NCI-H2227 treated with DMSO at 0.1 percent for 48 hours (cell line): ENCODE data around the gene FMNL2.

Source experiments
- DNase-seq: peaks from one replicate; lab custom pipeline; 2025; lab: John Stamatoyannopoulos, UW

The FMNL2 gene

DNA sequence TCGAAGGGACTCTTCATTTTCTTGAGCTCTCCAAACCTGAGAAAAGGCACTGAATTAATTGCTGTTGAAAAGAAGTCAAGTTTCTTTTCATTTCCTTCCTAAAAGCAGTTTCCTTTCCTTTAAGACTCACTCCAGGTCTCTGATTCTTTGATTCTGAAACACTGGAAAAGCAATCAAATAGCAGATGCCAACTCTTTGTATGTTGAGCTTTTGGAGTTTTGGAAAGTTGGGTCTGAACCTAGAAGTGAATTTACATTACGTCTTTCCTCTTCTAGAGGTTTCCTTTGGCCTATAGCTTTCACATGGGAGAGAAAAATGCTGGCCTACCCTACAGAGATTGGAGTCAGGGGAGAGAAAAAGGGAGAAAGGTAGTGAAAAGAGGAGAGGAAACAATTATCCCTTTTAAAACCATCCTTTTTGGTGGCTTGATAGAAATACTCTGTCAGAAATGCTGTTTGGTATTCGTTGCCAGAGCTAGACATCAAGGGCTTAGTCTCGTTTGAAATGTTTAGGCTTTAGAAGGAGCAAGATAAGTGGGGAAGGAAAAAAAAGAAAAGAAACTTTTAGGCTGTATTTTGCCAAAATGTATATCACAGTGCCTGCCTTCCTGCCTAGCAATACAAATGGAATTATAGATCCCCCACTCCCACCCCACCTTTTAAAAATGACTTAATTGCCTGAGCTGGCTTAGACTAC lies 194.6 kb downstream of the FMNL2 start:
- no peak for DNase-seq

DNA sequence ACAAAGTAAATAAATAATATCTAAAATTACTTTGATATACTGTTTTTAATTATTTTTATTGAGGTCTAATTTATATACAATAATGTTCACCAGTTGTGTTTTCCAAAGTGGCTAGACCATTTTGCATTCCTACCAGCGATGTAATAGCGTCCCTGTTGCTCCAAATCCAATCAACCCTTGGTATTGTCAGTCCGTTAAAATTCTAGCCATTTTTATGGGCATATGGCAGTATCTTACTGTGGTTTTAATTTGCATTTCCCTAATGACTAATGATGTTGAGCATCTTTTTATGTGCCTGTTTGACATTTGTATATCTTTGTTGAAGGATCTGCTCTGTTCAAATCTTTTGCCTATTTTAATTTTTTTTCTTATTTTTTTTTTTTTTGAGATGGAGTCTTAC lies 197.3 kb downstream of the FMNL2 start:
- DNase-seq, result no peak

DNA sequence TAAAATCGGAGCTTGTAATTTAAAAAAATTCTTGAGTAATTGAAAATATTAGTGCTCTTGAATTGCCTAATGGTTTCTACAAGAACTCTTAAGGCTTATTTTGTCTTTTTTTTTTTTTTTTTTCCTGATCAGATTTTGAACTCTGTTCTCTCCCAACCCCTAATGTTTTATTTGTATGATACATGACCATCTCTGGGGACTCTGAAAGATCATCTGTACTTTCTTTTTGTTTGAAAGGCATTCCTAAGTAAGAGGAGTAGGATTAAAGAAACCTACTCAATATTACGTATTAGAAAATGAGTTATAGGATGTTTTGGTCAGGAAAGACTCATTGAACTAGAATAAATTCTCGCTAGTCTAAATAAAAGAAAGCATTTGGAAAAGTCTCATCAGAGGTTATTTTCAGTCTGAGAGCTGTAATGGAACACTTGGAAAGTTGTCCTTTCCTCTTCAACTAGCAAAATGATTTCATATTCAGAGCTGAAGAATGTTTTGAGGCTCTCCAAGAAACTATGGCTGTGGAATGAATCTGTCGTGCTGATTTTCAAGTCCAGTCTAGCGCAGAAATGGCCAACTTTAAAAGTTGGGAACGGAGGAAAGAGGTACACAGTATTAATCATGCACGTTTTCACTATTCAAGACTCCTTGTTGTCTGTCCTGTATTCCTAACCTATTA lies 199.6 kb downstream of the FMNL2 start:
- no peak for DNase-seq

DNA sequence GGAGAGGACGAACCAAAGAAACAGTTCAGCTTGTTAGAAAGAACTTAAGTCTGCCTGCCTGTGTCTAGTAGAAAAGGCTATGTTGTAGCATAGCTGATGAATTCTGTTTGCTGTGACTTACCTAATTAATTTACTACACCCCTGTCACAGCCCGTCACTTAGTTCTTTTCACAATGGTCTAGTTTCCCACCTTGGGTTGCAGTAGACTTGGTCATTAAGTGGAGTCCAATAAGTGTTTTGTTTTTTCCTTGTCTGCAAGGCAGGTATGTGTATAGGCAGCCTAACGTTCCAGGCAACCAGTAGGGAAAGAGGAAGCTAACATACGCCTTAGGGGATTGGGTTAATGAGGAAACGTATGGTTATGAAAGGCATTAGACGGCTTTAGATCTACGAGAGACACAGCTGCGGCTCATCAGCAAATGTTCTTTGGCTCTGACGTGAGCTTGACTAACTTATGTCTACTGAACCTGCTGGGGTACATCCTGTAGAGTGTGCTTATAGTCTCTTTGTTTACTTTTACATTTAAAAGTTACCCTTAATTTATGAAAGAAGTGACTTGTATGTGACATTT lies 202.2 kb downstream of the FMNL2 start:
- DNase-seq, result no peak

DNA sequence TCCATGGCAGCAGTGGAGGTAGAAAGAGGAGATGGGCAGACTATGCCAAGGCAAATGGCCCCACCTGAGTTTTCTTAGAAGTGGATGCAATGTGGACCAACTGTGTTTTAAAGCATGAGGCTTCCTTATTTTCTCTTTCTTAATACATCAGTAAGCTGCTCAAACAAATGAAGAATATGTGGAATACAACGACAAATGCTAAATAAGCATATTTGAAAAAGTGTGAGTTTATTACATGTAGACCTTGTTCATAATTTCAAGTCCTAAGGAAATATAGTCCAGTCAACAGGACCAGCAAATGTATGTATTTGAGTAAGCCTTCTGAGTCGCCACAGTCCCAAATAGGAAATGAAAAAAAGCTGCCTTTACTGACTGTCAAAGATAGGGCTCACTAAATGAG lies 204.4 kb downstream of the FMNL2 start:
- DNase-seq, result no peak

DNA sequence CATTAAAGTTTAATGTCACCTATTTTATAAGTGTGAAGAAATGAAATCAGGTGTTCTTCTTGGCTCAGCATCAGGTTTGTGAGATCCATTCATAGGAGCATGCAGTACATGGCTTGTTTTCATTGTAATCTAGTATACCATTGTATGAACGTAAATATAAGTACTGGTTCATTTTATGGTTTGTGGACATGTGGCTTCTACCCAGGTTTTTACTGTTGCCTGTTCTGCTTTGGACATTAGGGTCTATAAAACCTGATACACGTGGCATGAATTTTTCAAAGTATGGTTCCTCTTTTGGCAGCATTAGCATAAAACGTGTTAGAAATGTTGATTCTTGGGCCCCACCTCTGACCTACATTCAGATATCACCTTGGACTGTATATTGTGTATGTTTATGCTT lies 206.7 kb downstream of the FMNL2 start:
- DNase-seq, result no peak

DNA sequence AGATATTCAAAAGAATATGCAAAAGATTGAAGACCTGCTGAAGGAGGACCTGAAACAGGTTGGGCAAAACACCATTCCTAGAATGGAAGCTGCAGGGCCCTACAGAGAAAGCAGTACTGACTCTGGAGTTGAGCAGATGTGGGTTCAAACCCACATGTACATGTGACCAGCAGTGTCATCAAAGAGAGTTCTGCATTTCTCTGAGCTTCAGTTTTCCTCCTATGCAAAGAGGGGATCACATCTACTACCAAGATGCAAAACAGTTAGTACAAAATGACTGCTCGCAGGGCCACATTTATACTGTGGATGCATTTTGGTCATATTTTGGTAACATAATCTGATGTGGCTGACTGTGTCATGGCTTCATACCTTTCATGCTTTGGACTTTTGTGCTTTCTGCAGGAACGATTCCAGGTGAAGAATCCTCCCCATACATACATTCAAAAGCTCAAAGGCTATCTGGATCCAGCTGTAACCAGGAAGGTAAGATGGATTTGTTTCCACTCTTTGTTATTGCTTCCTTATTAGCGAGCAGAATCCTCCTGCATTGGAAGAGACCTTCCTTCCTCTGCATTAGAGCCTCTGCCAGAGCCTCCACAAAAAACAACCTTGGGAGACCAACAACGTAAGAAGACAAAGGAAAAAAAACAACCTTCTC lies 207.5 kb downstream of the FMNL2 start:
- no peak for DNase-seq

DNA sequence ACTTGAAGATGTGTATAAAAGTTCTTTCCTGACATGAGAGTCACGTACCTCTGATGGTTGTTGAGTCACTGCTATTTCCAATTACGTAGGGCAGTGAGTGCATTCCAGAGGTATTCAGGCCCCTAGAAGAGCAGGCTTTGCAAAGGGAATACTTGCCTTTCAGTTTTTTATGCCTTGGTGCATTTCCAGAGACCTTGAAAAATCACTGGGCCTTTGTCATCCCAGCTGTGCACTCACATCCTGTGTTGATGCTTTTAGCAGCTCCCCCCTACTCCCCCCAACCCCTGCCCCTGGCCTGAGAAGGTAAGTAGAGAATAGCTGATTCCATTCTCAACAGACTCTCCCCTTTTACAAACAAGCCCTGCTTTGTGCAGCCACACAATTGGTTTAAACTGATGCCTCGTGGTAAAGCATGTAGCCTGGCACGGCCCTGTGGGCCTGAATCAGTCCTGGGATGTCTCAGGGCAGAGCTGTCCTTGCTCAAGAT lies 208.1 kb downstream of the FMNL2 start:
- no peak for DNase-seq

DNA sequence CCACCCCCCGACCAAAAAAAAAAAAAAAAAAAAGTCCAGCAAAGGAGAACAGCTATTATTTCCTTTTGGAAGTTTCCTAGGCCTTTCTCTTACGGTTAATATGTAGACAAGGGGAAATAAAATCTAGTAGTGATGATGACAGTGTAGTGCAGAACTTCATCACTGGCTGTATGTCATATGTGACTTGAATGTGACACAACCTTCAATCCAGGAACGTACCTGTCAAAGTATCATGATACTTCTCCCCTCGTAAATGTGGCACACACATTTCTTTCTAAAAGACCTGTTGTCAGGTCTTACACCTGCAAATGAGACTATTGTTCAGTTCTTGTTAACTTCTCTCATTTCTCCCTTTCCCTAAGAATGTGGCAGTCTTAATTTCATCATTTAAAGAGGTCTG lies 208.7 kb downstream of the FMNL2 start:
- no peak for DNase-seq

DNA sequence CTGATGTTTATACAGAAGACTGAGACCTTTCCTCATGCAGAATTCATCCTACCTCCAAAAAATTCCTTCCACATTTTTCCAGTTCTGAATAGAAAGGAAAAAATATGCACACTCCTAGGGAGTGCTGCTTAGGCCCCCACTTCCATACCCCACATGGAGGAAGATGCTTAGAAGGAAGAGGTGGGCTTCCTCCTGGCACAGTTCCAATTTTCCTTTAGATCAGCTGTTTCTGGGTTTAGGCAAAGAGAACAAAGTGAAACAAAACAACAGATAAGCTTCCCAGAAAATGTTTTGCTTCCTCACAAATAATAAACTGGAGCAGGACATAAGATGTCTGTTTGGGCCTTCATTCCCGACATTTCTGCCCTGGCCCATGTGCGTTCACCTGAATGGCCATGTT lies 209.7 kb downstream of the FMNL2 start:
- DNase-seq, result no peak

DNA sequence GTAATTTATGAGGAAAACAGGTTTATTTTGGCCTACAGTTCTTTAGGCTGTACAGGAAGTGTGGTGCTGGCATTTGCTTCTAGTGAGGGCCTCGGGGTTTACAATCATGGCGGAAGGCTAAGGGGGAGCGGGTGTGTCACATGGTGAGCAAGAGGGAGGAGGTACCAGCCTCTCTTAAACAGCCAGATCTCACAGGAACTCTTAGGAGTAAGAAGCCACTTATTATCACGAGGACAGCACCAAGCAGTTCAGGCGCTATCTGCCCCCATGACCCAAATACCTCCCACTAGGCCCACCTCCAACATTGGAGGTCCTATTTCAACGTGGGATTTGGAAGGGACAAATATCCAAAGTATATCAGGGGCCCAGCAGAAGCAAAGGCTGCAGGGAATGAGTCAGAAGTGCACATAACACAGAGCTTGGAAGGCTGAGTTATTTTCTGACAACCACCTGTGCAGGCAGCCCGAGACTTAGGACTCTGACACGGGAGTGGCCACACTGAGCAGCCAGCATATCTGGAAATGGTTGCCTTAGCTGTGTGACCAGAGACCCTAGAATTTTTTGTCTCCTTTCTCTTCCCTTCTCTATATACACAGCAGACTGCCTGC lies 211.4 kb downstream of the FMNL2 start:
- DNase-seq, result no peak

DNA sequence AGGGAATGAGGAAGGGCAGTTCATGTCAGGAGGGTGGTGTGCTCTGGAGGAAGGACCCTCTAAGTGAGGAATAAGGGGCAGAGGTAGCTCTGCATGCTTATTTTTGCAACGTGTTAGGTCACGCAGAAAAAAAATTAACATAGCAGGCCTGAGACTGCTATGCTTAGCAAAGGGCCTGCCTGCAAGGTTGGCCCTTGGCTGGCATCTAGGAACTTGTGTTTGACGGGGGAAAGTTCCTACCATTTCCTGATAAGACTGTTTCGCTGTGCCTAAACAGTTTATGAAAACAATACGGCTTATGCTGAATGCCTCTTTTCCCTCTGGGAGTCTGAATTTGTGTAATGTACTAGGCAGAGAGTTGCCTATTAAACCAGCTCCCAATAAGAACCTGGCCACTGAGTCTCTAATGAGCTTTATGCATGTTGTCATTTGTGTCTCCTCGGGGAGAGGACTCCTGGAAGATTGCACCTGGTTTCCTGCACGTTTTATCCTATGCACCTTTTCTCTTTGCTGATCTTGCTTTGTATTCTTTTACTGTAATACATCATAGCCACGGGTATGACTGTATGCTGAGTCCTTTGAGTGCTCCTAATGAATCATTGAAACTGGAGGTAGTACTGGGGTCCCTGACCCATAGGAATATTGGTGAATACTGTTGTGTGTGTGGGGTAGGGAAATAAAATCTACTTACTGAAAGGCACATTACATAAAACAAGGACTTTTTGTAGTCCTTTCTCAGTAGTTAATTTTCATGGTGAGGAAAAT lies 213.3 kb downstream of the FMNL2 start:
- no peak for DNase-seq

DNA sequence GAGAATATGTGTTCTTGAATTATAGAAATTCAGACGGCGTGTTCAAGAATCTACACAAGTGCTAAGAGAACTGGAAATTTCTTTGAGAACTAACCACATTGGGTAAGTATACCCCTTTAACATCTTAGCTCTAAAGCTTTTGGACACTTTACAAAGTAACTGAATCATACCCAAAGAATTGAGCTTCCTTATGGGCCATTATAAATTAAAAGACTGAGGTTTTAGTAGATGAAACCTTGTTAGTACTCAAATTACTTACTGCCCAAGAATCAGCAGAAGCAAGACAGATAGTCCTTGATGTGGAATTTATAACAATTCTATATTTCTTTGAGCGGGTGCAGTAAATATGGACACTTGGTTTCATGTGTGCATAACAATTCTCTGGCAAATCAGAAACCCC lies 214.0 kb downstream of the FMNL2 start:
- no peak for DNase-seq

DNA sequence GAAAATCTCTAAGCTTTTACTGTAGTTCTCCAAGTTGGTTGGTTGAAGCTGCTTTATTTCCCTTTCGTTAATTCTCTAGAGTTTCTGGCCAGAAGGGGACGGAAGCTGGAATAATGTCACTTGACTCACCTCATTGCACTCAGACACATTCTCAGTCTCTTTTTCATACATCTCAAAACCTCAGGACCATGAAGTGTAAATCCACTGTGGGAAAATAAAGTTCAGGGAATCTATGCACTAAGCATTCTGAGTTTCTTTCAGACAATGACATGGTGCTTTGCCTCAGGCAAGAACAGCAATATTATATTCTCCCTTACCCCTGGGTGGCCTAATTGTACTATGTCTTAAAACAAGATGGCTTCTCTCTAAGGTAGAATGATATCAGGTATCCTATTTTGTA lies 214.4 kb downstream of the FMNL2 start:
- DNase-seq, result no peak

DNA sequence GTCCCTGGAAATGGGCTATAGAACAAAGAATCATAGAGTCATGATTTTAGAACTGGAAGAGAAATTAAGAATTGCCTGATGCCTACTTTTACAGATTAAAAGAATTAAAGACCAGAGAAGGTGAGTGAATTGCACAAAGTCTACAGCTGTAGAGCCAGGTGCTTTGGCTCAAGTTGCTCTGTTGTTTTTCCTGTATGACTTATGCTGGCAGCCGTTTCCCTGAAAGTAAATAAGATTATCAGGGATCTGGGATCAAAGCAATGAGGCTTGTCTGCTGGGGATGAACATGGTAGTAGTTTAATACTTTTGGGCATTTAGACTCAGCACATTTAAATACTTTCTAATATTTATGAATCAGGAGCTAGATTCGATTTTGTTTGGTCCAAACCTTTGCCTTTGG lies 215.4 kb downstream of the FMNL2 start:
- no peak for DNase-seq

DNA sequence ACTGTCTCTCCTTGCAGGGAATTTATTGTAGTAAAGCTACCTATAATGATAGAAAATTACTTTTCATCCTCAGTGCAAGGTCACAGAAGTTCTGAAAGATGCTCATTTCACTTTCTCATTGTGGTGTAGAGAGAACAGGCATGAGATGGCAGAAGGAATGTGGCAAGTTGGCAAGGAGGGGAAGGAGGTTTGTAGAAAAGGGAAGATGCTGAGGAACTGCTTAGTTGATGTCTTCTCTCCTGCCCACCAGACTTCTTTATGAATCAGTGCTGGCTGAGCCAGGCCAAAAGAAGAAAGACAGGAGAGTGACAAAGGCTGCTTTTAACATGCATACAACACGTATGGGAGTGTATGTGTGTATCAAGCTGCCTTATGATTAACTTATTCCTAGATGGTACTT lies 217.9 kb downstream of the FMNL2 start:
- no peak for DNase-seq

DNA sequence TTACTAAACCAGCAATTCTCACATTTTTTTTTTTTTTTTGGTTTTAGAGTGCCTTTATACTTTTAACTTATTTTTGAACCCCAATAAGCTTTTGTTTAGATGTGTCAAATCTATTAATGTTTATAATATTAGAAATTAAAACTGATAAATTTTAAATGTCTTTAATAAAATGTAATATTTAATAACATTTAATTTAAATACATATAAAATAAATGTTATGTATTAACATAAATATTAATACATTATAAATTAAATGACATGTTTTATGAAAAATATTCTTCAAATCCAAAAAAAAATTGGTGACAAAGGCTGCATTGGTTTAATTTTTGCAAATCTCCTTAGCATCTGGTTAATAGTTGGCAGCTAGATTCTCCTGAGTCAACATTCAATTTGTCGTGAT lies 218.5 kb downstream of the FMNL2 start:
- no peak for DNase-seq

DNA sequence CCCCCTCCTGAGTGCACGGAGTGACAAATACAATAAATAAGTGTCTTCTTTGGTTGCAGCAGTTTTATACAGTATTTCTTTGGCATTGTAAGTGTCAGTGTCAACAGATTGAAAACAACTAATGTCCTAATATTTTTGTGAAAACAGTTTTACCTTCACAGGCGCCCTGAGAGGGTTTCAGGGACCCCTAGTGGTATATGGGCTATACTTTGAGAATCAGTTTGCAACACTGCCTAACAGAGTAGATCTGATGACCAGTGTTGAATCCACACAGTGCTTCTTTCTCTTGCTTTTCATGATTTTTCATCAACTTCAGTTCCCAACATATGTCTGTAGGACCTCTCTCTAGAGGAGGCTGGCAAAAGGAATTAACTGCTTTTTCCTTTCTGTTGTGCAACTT lies 220.1 kb downstream of the FMNL2 start:
- DNase-seq, result no peak

DNA sequence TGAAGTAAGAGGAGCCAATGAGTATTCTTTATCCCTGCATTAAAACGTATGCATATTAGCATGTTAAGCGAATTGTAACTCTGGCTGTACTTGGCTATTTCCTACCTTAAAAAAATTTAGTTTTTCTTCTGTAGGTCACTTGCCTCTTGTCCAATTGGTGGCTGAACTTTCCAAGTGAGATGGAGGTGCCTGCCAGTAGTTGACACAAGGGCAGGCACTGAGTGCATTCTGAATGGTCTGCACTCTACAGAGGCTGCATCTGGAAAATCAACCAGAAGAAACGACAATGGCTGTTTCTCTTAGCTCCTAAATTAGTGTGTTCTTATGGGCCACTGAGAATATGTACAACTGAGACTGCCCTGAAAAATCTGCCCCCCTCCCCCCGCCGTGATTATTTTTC lies 221.5 kb downstream of the FMNL2 start:
- no peak for DNase-seq

DNA sequence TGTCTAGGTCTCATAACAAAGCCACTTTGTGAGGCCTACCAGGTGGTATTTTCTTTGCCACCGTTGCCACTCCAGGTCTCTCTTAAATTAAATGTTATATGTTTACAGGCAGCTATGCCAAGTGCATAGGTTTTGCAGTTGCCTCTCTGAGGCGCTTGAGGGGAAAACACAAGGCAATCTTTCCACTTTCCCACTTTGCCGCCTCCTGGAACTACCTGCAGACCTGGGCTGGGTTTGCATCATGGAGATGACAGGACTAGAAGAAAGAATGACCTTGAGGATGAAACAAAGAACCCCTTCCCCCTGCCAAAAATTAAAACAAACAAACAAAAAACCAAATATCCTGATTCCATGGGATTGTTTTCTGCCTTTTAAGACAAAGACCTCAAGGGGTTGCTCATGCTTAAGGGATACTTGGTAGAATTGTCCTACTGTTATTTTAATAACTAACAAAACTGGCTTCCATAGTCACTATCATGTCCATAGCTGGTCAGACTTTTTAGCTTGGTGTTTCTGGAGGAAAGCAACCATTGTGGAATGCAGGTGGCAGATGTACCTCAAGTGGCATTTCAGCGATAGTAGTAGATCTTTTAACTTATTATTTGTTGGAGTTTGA lies 222.4 kb downstream of the FMNL2 start:
- no peak for DNase-seq
